ENCODE data around the gene B4GALNT3.

The B4GALNT3 gene

GRCh38 chr12:462936-463705 lies 3.4 kb downstream of the B4GALNT3 start:
- TF ChIP-seq EZH2 (IDR thresholded peaks at IDR 0.05) (no peak), POLR2AphosphoS5 (IDR thresholded peaks at IDR 0.05; ENCODE audit: borderline replicate concordance, low read depth, low read length) (no peak), FOXP2 (optimal IDR thresholded peaks at IDR 0.05; ENCODE audit: control extremely low read depth, extremely low read length, insufficient read depth) (no peak)
- no peak for DNase-seq (ENCODE audit: low read depth, low spot score)
- H3K9me3 ChIP-seq (ENCODE audit: low read depth, low read length), result no peaks in the 10 kb centered on the region
- H3K36me3 ChIP-seq (ENCODE audit: insufficient read depth, low read length), result no peaks in the 10 kb centered on the region
- no peak overlapping the region for H3K9ac ChIP-seq (ENCODE audit: insufficient read length)
- H3K27ac ChIP-seq, result no peak overlapping the region
- H3K4me3 ChIP-seq, result no peak overlapping the region

- no peak overlapping the region for H3K4me3 ChIP-seq
- no peak for TF ChIP-seq POLR2AphosphoS5 (IDR thresholded peaks at IDR 0.05; ENCODE audit: borderline replicate concordance, low read depth, low read length)
- TF ChIP-seq FOXP2 (optimal IDR thresholded peaks at IDR 0.05; ENCODE audit: control extremely low read depth, extremely low read length, insufficient read depth), result no peak
- no peak for TF ChIP-seq EZH2 (IDR thresholded peaks at IDR 0.05)
- H3K36me3 ChIP-seq (ENCODE audit: insufficient read depth, low read length), result no peaks in the 10 kb centered on the region
- H3K9me3 ChIP-seq (ENCODE audit: low read depth, low read length), result no peaks in the 10 kb centered on the region
- H3K9ac ChIP-seq (ENCODE audit: insufficient read length), result no peak overlapping the region
- H3K27ac ChIP-seq, result no peak overlapping the region
- no peak for DNase-seq (ENCODE audit: low read depth, low spot score)
Observed at GRCh38 chr12:464484-465267, 4.9 kb downstream of the B4GALNT3 start.

GRCh38 chr12:466039-466438 lies 6.3 kb downstream of the B4GALNT3 start:
- no peak for TF ChIP-seq FOXP2 (optimal IDR thresholded peaks at IDR 0.05; ENCODE audit: control extremely low read depth, extremely low read length, insufficient read depth)
- no peak for TF ChIP-seq EZH2 (IDR thresholded peaks at IDR 0.05)
- no peak for TF ChIP-seq POLR2AphosphoS5 (IDR thresholded peaks at IDR 0.05; ENCODE audit: borderline replicate concordance, low read depth, low read length)
- H3K9ac ChIP-seq (ENCODE audit: insufficient read length), result no peak overlapping the region
- DNase-seq (ENCODE audit: low read depth, low spot score), result no peak

GRCh38 chr12:466762-467161 lies 7.0 kb downstream of the B4GALNT3 start:
- no peak overlapping the region for H3K9ac ChIP-seq (ENCODE audit: insufficient read length)
- TF ChIP-seq FOXP2 (optimal IDR thresholded peaks at IDR 0.05; ENCODE audit: control extremely low read depth, extremely low read length, insufficient read depth), result no peak
- TF ChIP-seq EZH2 (IDR thresholded peaks at IDR 0.05), result no peak
- no peak for TF ChIP-seq POLR2AphosphoS5 (IDR thresholded peaks at IDR 0.05; ENCODE audit: borderline replicate concordance, low read depth, low read length)
- no peak overlapping the region for H3K27ac ChIP-seq
- H3K9me3 ChIP-seq (ENCODE audit: low read depth, low read length), result no peaks in the 10 kb centered on the region
- no peak for DNase-seq (ENCODE audit: low read depth, low spot score)
- no peaks in the 10 kb centered on the region for H3K36me3 ChIP-seq (ENCODE audit: insufficient read depth, low read length)
- H3K4me3 ChIP-seq, result no peak overlapping the region

More at GRCh38 chr12:466039-466438, 6.3 kb downstream of the B4GALNT3 start:
- no peaks in the 10 kb centered on the region for H3K36me3 ChIP-seq (ENCODE audit: insufficient read depth, low read length)
- no peak overlapping the region for H3K27ac ChIP-seq
- H3K9me3 ChIP-seq (ENCODE audit: low read depth, low read length), result no peaks in the 10 kb centered on the region
- H3K4me3 ChIP-seq, result no peak overlapping the region

- no peak overlapping the region for H3K4me3 ChIP-seq
- no peaks in the 10 kb centered on the region for H3K9me3 ChIP-seq (ENCODE audit: low read depth, low read length)
- no peak for TF ChIP-seq POLR2AphosphoS5 (IDR thresholded peaks at IDR 0.05; ENCODE audit: borderline replicate concordance, low read depth, low read length)
- TF ChIP-seq EZH2 (IDR thresholded peaks at IDR 0.05), result no peak
- no peaks in the 10 kb centered on the region for H3K36me3 ChIP-seq (ENCODE audit: insufficient read depth, low read length)
- H3K9ac ChIP-seq (ENCODE audit: insufficient read length), result no peak overlapping the region
- no peak overlapping the region for H3K27ac ChIP-seq
- DNase-seq (ENCODE audit: low read depth, low spot score), result no peak
Observed at GRCh38 chr12:467591-467990, 7.9 kb downstream of the B4GALNT3 start.

- H3K27ac ChIP-seq, result no peak overlapping the region
- H3K36me3 ChIP-seq (ENCODE audit: insufficient read depth, low read length), result no peaks in the 10 kb centered on the region
- H3K4me3 ChIP-seq, result no peak overlapping the region
- no peaks in the 10 kb centered on the region for H3K9me3 ChIP-seq (ENCODE audit: low read depth, low read length)
- DNase-seq (ENCODE audit: low read depth, low spot score), result no peak
- H3K9ac ChIP-seq (ENCODE audit: insufficient read length), result no peak overlapping the region
- TF ChIP-seq EZH2 (IDR thresholded peaks at IDR 0.05), result no peak
- no peak for TF ChIP-seq POLR2AphosphoS5 (IDR thresholded peaks at IDR 0.05; ENCODE audit: borderline replicate concordance, low read depth, low read length)
- no peak for TF ChIP-seq FOXP2 (optimal IDR thresholded peaks at IDR 0.05; ENCODE audit: control extremely low read depth, extremely low read length, insufficient read depth)
Observed at GRCh38 chr12:468671-469389, 9.1 kb downstream of the B4GALNT3 start.

- Histone ChIP-seq H3K36me3 (ENCODE audit: insufficient read depth, low read length) (no peaks in the 10 kb centered on the region), H3K4me3 (no peak overlapping the region), H3K9ac (ENCODE audit: insufficient read length) (no peak overlapping the region), H3K27ac (no peak overlapping the region), H3K9me3 (ENCODE audit: low read depth, low read length) (no peaks in the 10 kb centered on the region)
- TF ChIP-seq FOXP2 (optimal IDR thresholded peaks at IDR 0.05; ENCODE audit: control extremely low read depth, extremely low read length, insufficient read depth), result no peak
- no peak for TF ChIP-seq EZH2 (IDR thresholded peaks at IDR 0.05)
- TF ChIP-seq POLR2AphosphoS5 (IDR thresholded peaks at IDR 0.05; ENCODE audit: borderline replicate concordance, low read depth, low read length), result no peak
- no peak for DNase-seq (ENCODE audit: low read depth, low spot score)
Observed at GRCh38 chr12:470133-470532, 10.4 kb downstream of the B4GALNT3 start.

- H3K36me3 ChIP-seq (ENCODE audit: insufficient read depth, low read length), result no peaks in the 10 kb centered on the region
- TF ChIP-seq FOXP2 (optimal IDR thresholded peaks at IDR 0.05; ENCODE audit: control extremely low read depth, extremely low read length, insufficient read depth) (no peak), POLR2AphosphoS5 (IDR thresholded peaks at IDR 0.05; ENCODE audit: borderline replicate concordance, low read depth, low read length) (no peak), EZH2 (IDR thresholded peaks at IDR 0.05) (no peak)
- H3K27ac ChIP-seq, result no peak overlapping the region
- DNase-seq (ENCODE audit: low read depth, low spot score), result no peak
- no peak overlapping the region for H3K4me3 ChIP-seq
- H3K9ac ChIP-seq (ENCODE audit: insufficient read length), result no peak overlapping the region
- no peaks in the 10 kb centered on the region for H3K9me3 ChIP-seq (ENCODE audit: low read depth, low read length)
Observed at GRCh38 chr12:473198-473597, 13.5 kb downstream of the B4GALNT3 start.

Data from SK-N-MC (cell line).